PFSK-1 (cell line): ENCODE results near the gene PPFIA3.

Source experiments
- FOXP2 ChIP-seq: optimal IDR thresholded peaks from 2 replicates; pipeline ENCODE3; 2011; ENCODE audit warnings: borderline replicate concordance, control low read depth, inconsistent platforms; ENCODE audit not compliant: insufficient read depth; ENCODE audit errors: extremely low read length, extremely low read depth
- POLR2AphosphoS5 ChIP-seq: IDR thresholded peaks from 2 replicates; pipeline ENCODE4 v1.6.1; 2012; ENCODE audit warnings: low read depth, mild to moderate bottlenecking, control low read depth, low read length, moderate library complexity
- SIN3A ChIP-seq: IDR thresholded peaks from 2 replicates; pipeline ENCODE4 v1.6.1; 2012; ENCODE audit warnings: mild to moderate bottlenecking, low read length, moderate library complexity, borderline replicate concordance; ENCODE audit not compliant: insufficient read depth
- TAF1 ChIP-seq: IDR thresholded peaks from 2 replicates; pipeline ENCODE4 v1.6.1; 2012; ENCODE audit warnings: low read length, control low read depth, borderline replicate concordance; ENCODE audit not compliant: insufficient read depth
- TF ChIP-seq, protein P1 (sequence below), 2 experiments: IDR thresholded peaks; 2 replicates each; pipeline versions ENCODE4 v1.6.1 to v1.8.0; 2011 to 2012; ENCODE audit warnings: low read depth in 2 of 2, low read length in 2 of 2, control low read depth in 1 of 2, inconsistent platforms in 1 of 2, mild to moderate bottlenecking in 1 of 2, moderate library complexity in 1 of 2; ENCODE audit not compliant: insufficient read depth in 1 of 2

Gene PPFIA3

DNA sequence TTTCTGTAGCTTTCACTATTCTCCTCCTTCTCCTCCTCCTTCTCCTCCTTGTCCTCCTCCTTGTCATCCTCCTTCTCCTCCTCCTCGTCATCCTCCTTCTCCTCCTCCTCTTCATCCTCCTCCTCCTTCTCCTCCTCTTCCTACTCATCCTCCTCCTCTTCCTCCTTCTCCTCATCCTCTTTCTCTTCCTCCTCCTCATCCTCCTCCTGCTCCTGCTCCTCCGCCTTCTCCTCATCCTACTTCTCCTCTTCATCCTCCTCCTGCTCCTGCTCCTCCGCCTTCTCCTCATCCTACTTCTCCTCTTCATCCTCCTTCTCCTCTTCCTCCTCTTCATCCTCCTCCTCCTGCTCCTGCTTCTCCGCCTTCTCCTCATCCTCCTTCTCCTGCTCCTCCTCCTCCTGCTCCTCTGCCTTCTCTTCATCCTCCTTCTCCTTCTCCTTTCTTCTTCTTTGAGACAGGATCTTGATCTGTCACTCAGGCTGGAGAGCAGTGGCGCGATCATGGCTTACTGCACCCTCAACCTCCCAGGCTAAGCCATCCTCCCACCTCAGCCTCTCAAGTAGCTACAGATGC is 74.6 kb downstream of the PPFIA3 start:
- TF ChIP-seq FOXP2 (no peak), TAF1 (no peak), POLR2AphosphoS5 (no peak), SIN3A (no peak)
- TF ChIP-seq, protein P1, sequence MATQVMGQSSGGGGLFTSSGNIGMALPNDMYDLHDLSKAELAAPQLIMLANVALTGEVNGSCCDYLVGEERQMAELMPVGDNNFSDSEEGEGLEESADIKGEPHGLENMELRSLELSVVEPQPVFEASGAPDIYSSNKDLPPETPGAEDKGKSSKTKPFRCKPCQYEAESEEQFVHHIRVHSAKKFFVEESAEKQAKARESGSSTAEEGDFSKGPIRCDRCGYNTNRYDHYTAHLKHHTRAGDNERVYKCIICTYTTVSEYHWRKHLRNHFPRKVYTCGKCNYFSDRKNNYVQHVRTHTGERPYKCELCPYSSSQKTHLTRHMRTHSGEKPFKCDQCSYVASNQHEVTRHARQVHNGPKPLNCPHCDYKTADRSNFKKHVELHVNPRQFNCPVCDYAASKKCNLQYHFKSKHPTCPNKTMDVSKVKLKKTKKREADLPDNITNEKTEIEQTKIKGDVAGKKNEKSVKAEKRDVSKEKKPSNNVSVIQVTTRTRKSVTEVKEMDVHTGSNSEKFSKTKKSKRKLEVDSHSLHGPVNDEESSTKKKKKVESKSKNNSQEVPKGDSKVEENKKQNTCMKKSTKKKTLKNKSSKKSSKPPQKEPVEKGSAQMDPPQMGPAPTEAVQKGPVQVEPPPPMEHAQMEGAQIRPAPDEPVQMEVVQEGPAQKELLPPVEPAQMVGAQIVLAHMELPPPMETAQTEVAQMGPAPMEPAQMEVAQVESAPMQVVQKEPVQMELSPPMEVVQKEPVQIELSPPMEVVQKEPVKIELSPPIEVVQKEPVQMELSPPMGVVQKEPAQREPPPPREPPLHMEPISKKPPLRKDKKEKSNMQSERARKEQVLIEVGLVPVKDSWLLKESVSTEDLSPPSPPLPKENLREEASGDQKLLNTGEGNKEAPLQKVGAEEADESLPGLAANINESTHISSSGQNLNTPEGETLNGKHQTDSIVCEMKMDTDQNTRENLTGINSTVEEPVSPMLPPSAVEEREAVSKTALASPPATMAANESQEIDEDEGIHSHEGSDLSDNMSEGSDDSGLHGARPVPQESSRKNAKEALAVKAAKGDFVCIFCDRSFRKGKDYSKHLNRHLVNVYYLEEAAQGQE (IDR thresholded peaks at IDR 0.05; ENCODE audit: insufficient read depth in 1 of 2, low read depth in 2 of 2, low read length in 2 of 2), result no peak

DNA sequence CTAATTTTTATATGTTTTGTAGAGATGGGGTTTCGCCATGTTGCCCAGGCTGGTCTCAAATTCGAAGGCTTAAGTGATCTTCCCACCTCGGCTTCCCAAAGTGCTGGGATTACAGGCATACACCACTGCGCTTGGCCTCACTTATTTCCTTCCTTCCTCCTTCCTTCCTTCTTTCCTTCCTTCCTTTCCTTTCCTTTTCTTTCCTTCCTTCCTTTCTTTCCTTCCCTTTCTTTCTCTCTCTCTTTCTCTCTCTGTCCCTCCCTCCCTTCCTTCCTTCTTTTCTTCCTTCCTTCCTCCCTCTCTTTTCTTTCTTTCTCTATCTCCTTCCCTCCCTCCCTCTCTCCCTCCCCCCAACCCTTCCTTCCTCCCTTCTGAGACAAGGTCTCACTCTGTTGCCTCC is 75.1 kb downstream of the PPFIA3 start:
- TF ChIP-seq POLR2AphosphoS5 (no peak), FOXP2 (no peak), SIN3A (no peak)

DNA sequence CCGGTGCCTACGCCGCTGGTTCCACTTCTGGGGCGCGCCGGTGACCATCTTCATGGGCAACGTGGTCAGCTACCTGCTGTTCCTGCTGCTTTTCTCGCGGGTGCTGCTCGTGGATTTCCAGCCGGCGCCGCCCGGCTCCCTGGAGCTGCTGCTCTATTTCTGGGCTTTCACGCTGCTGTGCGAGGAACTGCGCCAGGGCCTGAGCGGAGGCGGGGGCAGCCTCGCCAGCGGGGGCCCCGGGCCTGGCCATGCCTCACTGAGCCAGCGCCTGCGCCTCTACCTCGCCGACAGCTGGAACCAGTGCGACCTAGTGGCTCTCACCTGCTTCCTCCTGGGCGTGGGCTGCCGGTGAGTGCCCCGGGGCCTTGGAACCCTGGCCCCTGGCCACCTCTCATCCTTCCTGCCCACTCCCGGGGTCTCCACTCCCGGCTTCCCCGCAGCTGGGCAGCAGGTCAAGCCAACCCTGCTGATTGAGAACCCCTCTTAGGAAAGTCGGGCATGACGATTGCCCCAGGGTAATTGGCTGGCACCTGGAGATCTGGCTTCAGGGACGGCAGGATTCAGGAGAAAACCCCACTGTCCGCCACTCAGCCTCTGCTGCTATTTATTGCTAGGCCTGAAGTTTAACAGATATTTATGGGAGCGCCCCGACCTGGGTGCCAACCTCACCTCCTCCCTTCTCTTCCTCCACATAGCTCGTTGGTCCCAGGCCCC is 77.3 kb downstream of the PPFIA3 start:
- TF ChIP-seq, protein P1 (IDR thresholded peaks at IDR 0.05; ENCODE audit: insufficient read depth in 1 of 2, low read depth in 2 of 2, low read length in 2 of 2), result no peak
- no peak for TF ChIP-seq TAF1
- no peak for TF ChIP-seq FOXP2
- TF ChIP-seq SIN3A, result no peak
- TF ChIP-seq POLR2AphosphoS5, result no peak

DNA sequence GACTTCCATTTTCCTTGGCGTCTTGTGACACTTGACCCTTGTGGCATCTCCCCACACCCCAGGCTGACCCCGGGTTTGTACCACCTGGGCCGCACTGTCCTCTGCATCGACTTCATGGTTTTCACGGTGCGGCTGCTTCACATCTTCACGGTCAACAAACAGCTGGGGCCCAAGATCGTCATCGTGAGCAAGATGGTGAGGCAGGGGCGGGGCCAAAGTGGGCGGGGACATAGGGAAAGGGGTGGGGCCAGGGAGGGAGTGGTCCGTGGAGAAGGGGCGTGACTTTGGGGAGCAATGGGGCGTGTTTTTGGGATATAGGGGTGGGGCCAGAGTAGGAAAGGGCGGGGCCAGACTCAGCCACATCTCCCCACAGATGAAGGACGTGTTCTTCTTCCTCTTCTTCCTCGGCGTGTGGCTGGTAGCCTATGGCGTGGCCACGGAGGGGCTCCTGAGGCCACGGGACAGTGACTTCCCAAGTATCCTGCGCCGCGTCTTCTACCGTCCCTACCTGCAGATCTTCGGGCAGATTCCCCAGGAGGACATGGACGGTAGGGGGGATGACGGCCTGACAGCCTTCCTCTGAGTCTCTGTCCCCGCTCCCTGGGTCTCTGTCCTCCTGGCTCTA is 81.0 kb downstream of the PPFIA3 start:
- TF ChIP-seq TAF1, result no peak
- no peak for TF ChIP-seq SIN3A
- no peak for TF ChIP-seq POLR2AphosphoS5
- TF ChIP-seq, protein P1 (IDR thresholded peaks at IDR 0.05; ENCODE audit: insufficient read depth in 1 of 2, low read depth in 2 of 2, low read length in 2 of 2), result no peak
- TF ChIP-seq FOXP2, result no peak
